ENCODE results near the gene KCNIP1. TPM values are rescaled to one million over a fixed set of nuclear protein-coding genes. Genes with fewer than 3 reads are reported as not detected.

Gene KCNIP1
- total RNA-seq, 1 experiment from 2014 or later, result not detected

- no peaks in the 10 kb centered on the region for H3K36me3 ChIP-seq (ENCODE audit: low read depth, low read length)
- H3K9me3 ChIP-seq (ENCODE audit: low read length), result no peaks in the 10 kb centered on the region
- CTCF ChIA-PET, result no interaction called here
- TF ChIP-seq CTCF (conservative IDR thresholded peaks at IDR 0.05; ENCODE audit: low read depth, low read length), result no peak
- no peak for TF ChIP-seq EZH2phosphoT487 (IDR thresholded peaks at IDR 0.05; ENCODE audit: borderline replicate concordance, low read length)
- no peak for TF ChIP-seq EZH2 (IDR thresholded peaks at IDR 0.05; ENCODE audit: low read length, unreplicated experiment)
- no peaks in the 10 kb centered on the region for H3K9me2 ChIP-seq (replicated peaks; ENCODE audit: low read length)
- no TSS peak for BruUV-seq (replicated peaks)
- no peaks in the 10 kb centered on the region for H3F3A ChIP-seq (ENCODE audit: low read length, unreplicated experiment)
- intact Hi-C loops (cut with micrococcal nuclease), result no loop called here
- POLR2A ChIA-PET (ENCODE audit: unreplicated experiment), result no interaction called here
- DNase-seq (no peak), ATAC-seq (no peak)
- no peaks in the 10 kb centered on the region for H3K27me3 ChIP-seq (ENCODE audit: low read length)
- H2AFZ ChIP-seq (ENCODE audit: low read length), result no peak overlapping the region
- peaks cover 12% of the 10 kb centered on the region for H3K4me1 ChIP-seq (ENCODE audit: insufficient read depth, low read length)
- H3K4me2 ChIP-seq (ENCODE audit: low read length), result no peak overlapping the region
- no peaks in the 10 kb centered on the region for H4K20me1 ChIP-seq (ENCODE audit: low read length)
- H3K9ac ChIP-seq (ENCODE audit: low read length), result no peak overlapping the region
- no peaks in the 10 kb centered on the region for H3K79me2 ChIP-seq (ENCODE audit: low read length)
- no peak overlapping the region for H3K4me3 ChIP-seq (ENCODE audit: low read length)
- 0 out of 2 replicates have a peak overlapping the region, but pooled peaks have one; percentile 4 for H3K27ac ChIP-seq (ENCODE audit: low read length)
Observed at GRCh38 chr5:170466553-170466952, 37.3 kb upstream of the KCNIP1 start.

- ChIA-PET CTCF (no interaction called here), POLR2A (ENCODE audit: unreplicated experiment) (no interaction called here)
- Histone ChIP-seq H3K9me2 (replicated peaks; ENCODE audit: low read length) (no peaks in the 10 kb centered on the region), H3K9me3 (ENCODE audit: low read length) (no peaks in the 10 kb centered on the region), H3K4me3 (ENCODE audit: low read length) (no peak overlapping the region), H3K4me2 (ENCODE audit: low read length) (peak overlapping the region; percentile 50), H4K20me1 (ENCODE audit: low read length) (no peaks in the 10 kb centered on the region), H3K9ac (ENCODE audit: low read length) (no peak overlapping the region), H3K4me1 (ENCODE audit: insufficient read depth, low read length) (peaks cover 12% of the 10 kb centered on the region), H3K27ac (ENCODE audit: low read length) (peak overlapping the region; percentile 14; the same call in 1 of the 2 replicates), H3K79me2 (ENCODE audit: low read length) (no peaks in the 10 kb centered on the region), H2AFZ (ENCODE audit: low read length) (no peak overlapping the region), H3K27me3 (ENCODE audit: low read length) (no peaks in the 10 kb centered on the region), H3K36me3 (ENCODE audit: low read depth, low read length) (no peaks in the 10 kb centered on the region), H3F3A (ENCODE audit: low read length, unreplicated experiment) (no peaks in the 10 kb centered on the region)
- intact Hi-C loops (cut with micrococcal nuclease), result no loop called here
- TF ChIP-seq CTCF (conservative IDR thresholded peaks at IDR 0.05; ENCODE audit: low read depth, low read length), result no peak
- TF ChIP-seq EZH2 (IDR thresholded peaks at IDR 0.05; ENCODE audit: low read length, unreplicated experiment), result no peak
- no peak for TF ChIP-seq EZH2phosphoT487 (IDR thresholded peaks at IDR 0.05; ENCODE audit: borderline replicate concordance, low read length)
- BruUV-seq (replicated peaks), result no TSS peak
- DNase-seq (peak; percentile 90), ATAC-seq (peak; percentile 98)
Observed at GRCh38 chr5:170466988-170467707, 36.7 kb upstream of the KCNIP1 start.

- Histone ChIP-seq H3K36me3 (ENCODE audit: low read depth, low read length) (no peaks in the 10 kb centered on the region), H3K27ac (ENCODE audit: low read length) (no peak overlapping the region)
- CTCF ChIA-PET, result interaction anchor here (0.7 kb wide), 2 partner anchors 16 to 21 kb away, joined by 3 to 4 read pairs; no protein-coding TSS in a partner anchor
Observed at GRCh38 chr5:170468633-170469285, 35.1 kb upstream of the KCNIP1 start.

More at GRCh38 chr5:170468633-170469285, 35.1 kb upstream of the KCNIP1 start:
- intact Hi-C loops (cut with micrococcal nuclease), result no loop called here
- Histone ChIP-seq H2AFZ (ENCODE audit: low read length) (no peak overlapping the region), H3K9me2 (replicated peaks; ENCODE audit: low read length) (no peaks in the 10 kb centered on the region), H4K20me1 (ENCODE audit: low read length) (no peaks in the 10 kb centered on the region), H3F3A (ENCODE audit: low read length, unreplicated experiment) (no peaks in the 10 kb centered on the region), H3K79me2 (ENCODE audit: low read length) (no peaks in the 10 kb centered on the region), H3K4me3 (ENCODE audit: low read length) (no peak overlapping the region), H3K9ac (ENCODE audit: low read length) (no peak overlapping the region), H3K4me2 (ENCODE audit: low read length) (no peak overlapping the region), H3K4me1 (ENCODE audit: insufficient read depth, low read length) (peaks cover 12% of the 10 kb centered on the region), H3K9me3 (ENCODE audit: low read length) (no peaks in the 10 kb centered on the region), H3K27me3 (ENCODE audit: low read length) (no peaks in the 10 kb centered on the region)
- POLR2A ChIA-PET (ENCODE audit: unreplicated experiment), result no interaction called here
- TF ChIP-seq EZH2phosphoT487 (IDR thresholded peaks at IDR 0.05; ENCODE audit: borderline replicate concordance, low read length), result no peak
- TF ChIP-seq CTCF (conservative IDR thresholded peaks at IDR 0.05; ENCODE audit: low read depth, low read length), result no peak
- no peak for TF ChIP-seq EZH2 (IDR thresholded peaks at IDR 0.05; ENCODE audit: low read length, unreplicated experiment)
- ATAC-seq, result no peak
- BruUV-seq (replicated peaks), result no TSS peak
- DNase-seq, result no peak

Data from PC-3 (cell line).